Measurements from ENCODE around the gene TFG. TPM values are rescaled to one million over a fixed set of nuclear protein-coding genes. Genes with fewer than 3 reads are reported as not detected.

Gene TFG
- polyA plus RNA-seq, 1 experiment: 97.7 TPM

DNA sequence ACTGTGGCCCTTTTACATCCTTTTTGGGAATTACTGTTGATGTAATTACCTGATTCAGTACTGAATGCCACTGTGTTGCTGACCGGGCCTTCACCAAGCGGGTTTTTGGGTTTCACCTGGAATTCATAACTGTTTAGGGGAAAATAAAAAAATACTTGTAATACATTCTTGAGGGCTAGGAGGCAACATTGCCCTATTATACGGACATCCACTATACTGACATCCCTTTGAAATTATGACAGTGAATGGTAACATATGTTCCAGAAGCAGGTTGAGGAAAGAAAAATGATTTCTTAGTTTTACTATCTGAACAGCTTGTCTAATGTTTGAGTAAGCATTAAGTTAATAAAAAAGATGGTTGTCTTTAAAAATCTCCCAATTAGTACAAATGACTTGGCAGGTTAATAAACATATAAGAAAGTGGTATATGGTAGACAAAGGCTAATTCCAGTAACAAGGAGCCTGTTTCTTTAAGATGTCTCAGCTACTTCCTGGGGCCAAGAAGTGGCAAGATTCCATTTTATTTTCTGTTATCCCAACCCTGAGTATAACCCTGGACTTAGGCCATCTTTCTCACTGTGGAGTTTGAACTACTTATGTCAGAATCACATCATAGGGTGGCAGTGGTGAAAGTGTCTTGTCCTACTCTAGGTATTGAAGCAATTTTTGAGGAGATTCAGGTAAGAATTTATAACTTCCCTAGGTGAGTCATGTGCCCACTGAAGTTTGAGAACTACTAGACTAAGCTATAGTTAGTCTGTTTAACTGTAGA, 45.5 kb downstream of the TFG start:
- ChIA-PET CTCF (no interaction called here), POLR2A (no interaction called here)
- Histone ChIP-seq H3K36me3 (ENCODE audit: control insufficient read depth, insufficient read depth, low read length) (peaks cover 3% of the 10 kb centered on the region; the same call in 1 of the 2 replicates), H3K27me3 (ENCODE audit: control insufficient read depth, insufficient read depth, low read length) (no peaks in the 10 kb centered on the region), H3K4me3 (ENCODE audit: low read depth, low read length) (no peak overlapping the region)
- no peak for DNase-seq (ENCODE audit: low read depth)
- TF ChIP-seq, protein P1, sequence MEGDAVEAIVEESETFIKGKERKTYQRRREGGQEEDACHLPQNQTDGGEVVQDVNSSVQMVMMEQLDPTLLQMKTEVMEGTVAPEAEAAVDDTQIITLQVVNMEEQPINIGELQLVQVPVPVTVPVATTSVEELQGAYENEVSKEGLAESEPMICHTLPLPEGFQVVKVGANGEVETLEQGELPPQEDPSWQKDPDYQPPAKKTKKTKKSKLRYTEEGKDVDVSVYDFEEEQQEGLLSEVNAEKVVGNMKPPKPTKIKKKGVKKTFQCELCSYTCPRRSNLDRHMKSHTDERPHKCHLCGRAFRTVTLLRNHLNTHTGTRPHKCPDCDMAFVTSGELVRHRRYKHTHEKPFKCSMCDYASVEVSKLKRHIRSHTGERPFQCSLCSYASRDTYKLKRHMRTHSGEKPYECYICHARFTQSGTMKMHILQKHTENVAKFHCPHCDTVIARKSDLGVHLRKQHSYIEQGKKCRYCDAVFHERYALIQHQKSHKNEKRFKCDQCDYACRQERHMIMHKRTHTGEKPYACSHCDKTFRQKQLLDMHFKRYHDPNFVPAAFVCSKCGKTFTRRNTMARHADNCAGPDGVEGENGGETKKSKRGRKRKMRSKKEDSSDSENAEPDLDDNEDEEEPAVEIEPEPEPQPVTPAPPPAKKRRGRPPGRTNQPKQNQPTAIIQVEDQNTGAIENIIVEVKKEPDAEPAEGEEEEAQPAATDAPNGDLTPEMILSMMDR (IDR thresholded peaks at IDR 0.05; ENCODE audit: insufficient read depth, low read depth, low read length): no peak

DNA sequence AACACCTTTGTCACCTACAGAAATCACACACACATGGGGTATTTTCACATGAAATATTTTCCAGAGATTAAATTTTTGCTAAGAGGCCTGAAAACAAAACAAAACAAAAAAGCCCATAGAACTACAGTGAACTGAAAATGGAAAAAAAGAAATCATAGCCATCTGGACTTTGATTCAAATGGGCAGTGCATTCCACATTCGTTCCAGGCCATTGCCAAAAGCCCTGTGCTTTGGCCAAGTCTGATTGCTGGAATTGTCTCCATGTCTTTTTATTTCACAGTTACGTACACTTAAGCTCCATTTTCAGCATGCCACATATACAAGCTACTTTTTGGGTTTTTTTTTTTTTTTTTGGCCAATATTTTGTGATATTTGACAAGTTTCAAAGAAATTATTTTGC, 47.1 kb downstream of the TFG start:
- TF ChIP-seq, protein P1 (IDR thresholded peaks at IDR 0.05; ENCODE audit: insufficient read depth, low read depth, low read length): no peak
- CTCF ChIA-PET: no interaction called here
- 0 out of 2 replicates have a peak, but pooled peaks cover 3% of the 10 kb centered on the region for H3K36me3 ChIP-seq (ENCODE audit: control insufficient read depth, insufficient read depth, low read length)
- POLR2A ChIA-PET: no interaction called here
- H3K4me3 ChIP-seq (ENCODE audit: low read depth, low read length): no peak overlapping the region
- DNase-seq (ENCODE audit: low read depth): peak; percentile 16
- no peaks in the 10 kb centered on the region for H3K27me3 ChIP-seq (ENCODE audit: control insufficient read depth, insufficient read depth, low read length)

DNA sequence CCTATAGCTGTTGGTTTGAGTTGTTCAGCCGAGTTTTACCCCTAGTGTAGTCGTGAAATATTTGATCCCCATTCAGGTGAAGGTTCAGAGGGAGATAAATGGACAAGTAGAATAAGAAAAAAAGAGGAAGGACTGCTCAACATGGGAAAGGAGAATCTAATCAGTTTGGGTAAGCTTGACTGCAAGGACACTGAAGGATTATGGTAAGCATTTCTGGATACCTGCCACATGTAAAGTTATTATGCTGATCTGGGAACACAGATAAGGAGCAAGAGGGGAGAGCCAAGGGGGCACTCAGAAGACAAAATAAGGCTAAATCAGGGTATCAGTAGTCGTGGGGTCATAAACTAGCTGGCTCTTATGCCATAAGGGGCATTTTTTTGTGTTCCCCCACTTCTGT, 49.9 kb downstream of the TFG start:
- no peaks in the 10 kb centered on the region for H3K36me3 ChIP-seq (ENCODE audit: control insufficient read depth, insufficient read depth, low read length)
- CTCF ChIA-PET: interaction anchor here (1.0 to 4.0 kb wide), 2 partner anchors 18 to 38 kb away, joined by 3 to 15 read pairs; no protein-coding TSS in a partner anchor
- H3K27me3 ChIP-seq (ENCODE audit: control insufficient read depth, insufficient read depth, low read length): no peaks in the 10 kb centered on the region
- DNase-seq (ENCODE audit: low read depth): no peak
- H3K4me3 ChIP-seq (ENCODE audit: low read depth, low read length): no peak overlapping the region
- TF ChIP-seq, protein P1 (IDR thresholded peaks at IDR 0.05; ENCODE audit: insufficient read depth, low read depth, low read length): no peak
- POLR2A ChIA-PET: no interaction called here

DNA sequence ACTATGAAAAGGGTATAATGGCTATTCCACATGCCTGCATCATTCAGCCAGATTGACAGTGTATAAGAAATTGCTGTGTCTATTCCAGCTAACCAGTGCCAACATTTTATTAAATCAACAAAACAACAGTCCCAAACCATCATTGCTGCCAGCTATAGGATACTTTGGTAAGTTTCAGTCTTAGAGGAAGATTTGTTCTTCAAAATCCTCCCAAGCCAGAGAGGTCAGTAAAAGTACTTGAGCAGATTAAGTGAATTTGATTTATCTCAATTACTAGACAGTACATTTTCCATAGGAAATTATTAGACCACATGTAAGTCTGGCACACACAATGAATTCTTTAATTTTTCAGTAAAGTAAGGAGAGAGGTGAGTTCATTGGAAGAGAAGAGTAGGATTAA, 50.7 kb downstream of the TFG start:
- TF ChIP-seq, protein P1 (IDR thresholded peaks at IDR 0.05; ENCODE audit: insufficient read depth, low read depth, low read length): no peak
- CTCF ChIA-PET: interaction anchor here (1.0 to 4.0 kb wide), 4 partner anchors 10 to 431 kb away, joined by 3 to 15 read pairs (median 4); no protein-coding TSS in a partner anchor
- Histone ChIP-seq H3K4me3 (ENCODE audit: low read depth, low read length) (no peak overlapping the region), H3K27me3 (ENCODE audit: control insufficient read depth, insufficient read depth, low read length) (no peaks in the 10 kb centered on the region), H3K36me3 (ENCODE audit: control insufficient read depth, insufficient read depth, low read length) (no peaks in the 10 kb centered on the region)
- DNase-seq (ENCODE audit: low read depth): no peak
- POLR2A ChIA-PET: no interaction called here

DNA sequence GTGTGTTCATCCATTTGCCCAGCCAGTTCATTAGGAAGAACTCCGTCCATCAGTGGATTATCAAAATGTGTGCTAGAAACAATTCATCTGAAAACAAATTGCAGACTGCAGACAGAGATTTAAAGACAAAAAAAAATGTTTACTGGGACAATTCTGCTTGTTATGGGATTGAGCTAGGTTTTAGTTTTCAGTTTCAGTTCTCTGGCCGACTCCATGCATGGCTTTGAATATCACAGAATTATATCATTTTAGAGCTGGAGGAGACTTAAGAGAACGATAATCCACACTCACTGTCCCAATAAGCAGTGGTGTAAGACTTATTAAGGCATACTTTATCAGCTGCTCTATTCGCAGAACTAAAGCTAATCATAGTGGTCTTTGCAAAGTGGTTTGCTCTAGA, 51.1 kb downstream of the TFG start:
- TF ChIP-seq, protein P1 (IDR thresholded peaks at IDR 0.05; ENCODE audit: insufficient read depth, low read depth, low read length): no peak
- Histone ChIP-seq H3K36me3 (ENCODE audit: control insufficient read depth, insufficient read depth, low read length) (no peaks in the 10 kb centered on the region), H3K4me3 (ENCODE audit: low read depth, low read length) (no peak overlapping the region), H3K27me3 (ENCODE audit: control insufficient read depth, insufficient read depth, low read length) (no peaks in the 10 kb centered on the region)
- DNase-seq (ENCODE audit: low read depth): no peak
- ChIA-PET CTCF (interaction anchor here (0.6 to 4.0 kb wide), 6 partner anchors 10 to 430 kb away, joined by 3 to 15 read pairs (median 4); no protein-coding TSS in a partner anchor), POLR2A (interaction anchor here (0.5 kb wide), 1 partner anchor 13 kb away, joined by 6 read pairs; no protein-coding TSS in a partner anchor)

Measured in BJ (cell line).